Hepatocyte (in vitro differentiated cells): Measurements from ENCODE around the gene TLCD3B. TPM values are rescaled to one million over a fixed set of nuclear protein-coding genes. Genes with fewer than 3 reads are reported as not detected.

Experiments used
- DNase-seq: peaks from one replicate; pipeline ENCODE4 v3.0.0-alpha.2; 2016; ENCODE audit warnings: low spot score
- H2AFZ ChIP-seq: fragments of 200-600 bp; sonication (generic); 2 replicates; pipeline ENCODE4 v1.6.0; 2016; ENCODE audit warnings: antibody characterized with exemption, mild to moderate bottlenecking
- H3K27ac ChIP-seq: fragments of 200-600 bp; sonication (generic); 2 replicates; pipeline ENCODE4 v1.5.1; 2016; ENCODE audit warnings: mild to moderate bottlenecking
- H3K27me3 ChIP-seq: fragments of 200-600 bp; sonication (generic); 2 replicates; pipeline ENCODE4 v1.6.1; 2016
- H3K36me3 ChIP-seq: fragments of 200-600 bp; sonication (generic); replicated peaks from 2 replicates; pipeline ENCODE4 v1.5.1; 2016; ENCODE audit warnings: low read depth; ENCODE audit not compliant: insufficient read depth
- H3K4me1 ChIP-seq: fragments of 200-600 bp; sonication (generic); 2 replicates; pipeline ENCODE4 v1.5.1; 2016; ENCODE audit warnings: mild to moderate bottlenecking, moderate library complexity; ENCODE audit not compliant: insufficient read depth
- H3K4me2 ChIP-seq: fragments of 200-600 bp; sonication (generic); 2 replicates; pipeline ENCODE4 v1.6.0; 2016
- H3K4me3 ChIP-seq: fragments of 200-600 bp; sonication (generic); 2 replicates; pipeline ENCODE4 v1.5.1; 2016; ENCODE audit warnings: mild to moderate bottlenecking
- H3K79me2 ChIP-seq: fragments of 200-600 bp; sonication (generic); 2 replicates; pipeline ENCODE4 v1.6.0; 2017; ENCODE audit warnings: mild to moderate bottlenecking
- H3K9me2 ChIP-seq: fragments of 200-600 bp; sonication (generic); replicated peaks from 2 replicates; pipeline ENCODE4 v1.6.0; 2017; ENCODE audit warnings: mild to moderate bottlenecking; ENCODE audit not compliant: insufficient read depth
- H3K9me3 ChIP-seq: fragments of 200-600 bp; sonication (generic); 2 replicates; pipeline ENCODE4 v1.5.1; 2016; ENCODE audit warnings: low read depth, mild to moderate bottlenecking
- H4K20me1 ChIP-seq: fragments of 200-600 bp; sonication (generic); 2 replicates; pipeline ENCODE4 v1.6.0; 2016; ENCODE audit warnings: mild to moderate bottlenecking; ENCODE audit not compliant: insufficient read depth, poor library complexity, severe bottlenecking
- EZH2 ChIP-seq: fragments of 200-600 bp; sonication (generic); IDR thresholded peaks from 2 replicates; pipeline ENCODE4 v1.6.1; 2016; ENCODE audit warnings: antibody characterized with exemption, mild to moderate bottlenecking, borderline replicate concordance
- EZH2phosphoT487 ChIP-seq: fragments of 200-600 bp; sonication (generic); IDR thresholded peaks from one replicate; pipeline ENCODE4 v1.6.1; 2018; ENCODE audit warnings: antibody characterized with exemption, mild to moderate bottlenecking, low read depth, moderate library complexity; ENCODE audit not compliant: unreplicated experiment, severe bottlenecking
- WGBS: methylation state at CpG from one replicate; pipeline ENCODE4 v1.1.6; 2016; ENCODE audit warnings: low lambda C conversion rate; ENCODE audit errors: missing lambda C conversion rate; 5-methylcytosine and 5-hydroxymethylcytosine counted together
- polyA plus RNA-seq: library from polyadenylated mRNA; unstranded; fragments of >200 nt; fragmentation: Nextera tagmentation; extraction: Ambion mirVana; gene quantifications from 2 replicates; pipeline ENCODE4 v1.2.1, GENCODE V29; 2016
- total RNA-seq: library from RNA; depleted of rRNA; stranded (reverse); fragments of >200 nt; gene quantifications from 2 replicates; pipeline ENCODE4 v1.2.3, GENCODE V29; 2014
- TF ChIP-seq, protein P1 (sequence below): fragments of 200-600 bp; sonication (generic); IDR thresholded peaks from 2 replicates; pipeline ENCODE4 v1.5.1; 2016; ENCODE audit warnings: antibody characterized with exemption, mild to moderate bottlenecking; ENCODE audit not compliant: poor library complexity

The TLCD3B gene
- total and polyA plus RNA-seq, 2 experiments from 2014 or later, result not detected

- TF ChIP-seq EZH2 (no peak), EZH2phosphoT487 (no peak)
- TF ChIP-seq, protein P1, sequence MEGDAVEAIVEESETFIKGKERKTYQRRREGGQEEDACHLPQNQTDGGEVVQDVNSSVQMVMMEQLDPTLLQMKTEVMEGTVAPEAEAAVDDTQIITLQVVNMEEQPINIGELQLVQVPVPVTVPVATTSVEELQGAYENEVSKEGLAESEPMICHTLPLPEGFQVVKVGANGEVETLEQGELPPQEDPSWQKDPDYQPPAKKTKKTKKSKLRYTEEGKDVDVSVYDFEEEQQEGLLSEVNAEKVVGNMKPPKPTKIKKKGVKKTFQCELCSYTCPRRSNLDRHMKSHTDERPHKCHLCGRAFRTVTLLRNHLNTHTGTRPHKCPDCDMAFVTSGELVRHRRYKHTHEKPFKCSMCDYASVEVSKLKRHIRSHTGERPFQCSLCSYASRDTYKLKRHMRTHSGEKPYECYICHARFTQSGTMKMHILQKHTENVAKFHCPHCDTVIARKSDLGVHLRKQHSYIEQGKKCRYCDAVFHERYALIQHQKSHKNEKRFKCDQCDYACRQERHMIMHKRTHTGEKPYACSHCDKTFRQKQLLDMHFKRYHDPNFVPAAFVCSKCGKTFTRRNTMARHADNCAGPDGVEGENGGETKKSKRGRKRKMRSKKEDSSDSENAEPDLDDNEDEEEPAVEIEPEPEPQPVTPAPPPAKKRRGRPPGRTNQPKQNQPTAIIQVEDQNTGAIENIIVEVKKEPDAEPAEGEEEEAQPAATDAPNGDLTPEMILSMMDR, result peak; percentile 40
- Histone ChIP-seq H3K4me1 (peaks cover 6% of the 10 kb centered on the region), H3K9me2 (no peaks in the 10 kb centered on the region), H3K4me2 (no peak overlapping the region), H3K79me2 (no peaks in the 10 kb centered on the region), H3K4me3 (no peak overlapping the region), H3K36me3 (no peaks in the 10 kb centered on the region), H2AFZ (no peak overlapping the region), H3K9me3 (no peaks in the 10 kb centered on the region), H3K27me3 (no peaks in the 10 kb centered on the region), H3K27ac (no peak overlapping the region), H4K20me1 (no peaks in the 10 kb centered on the region)
- no peak for DNase-seq
- WGBS, result 31% methylated on average over 10 of the region's 10 CpGs
Measured at GRCh38 chr16:30054959-30055553, 24.0 kb upstream of the TLCD3B start.

DNA sequence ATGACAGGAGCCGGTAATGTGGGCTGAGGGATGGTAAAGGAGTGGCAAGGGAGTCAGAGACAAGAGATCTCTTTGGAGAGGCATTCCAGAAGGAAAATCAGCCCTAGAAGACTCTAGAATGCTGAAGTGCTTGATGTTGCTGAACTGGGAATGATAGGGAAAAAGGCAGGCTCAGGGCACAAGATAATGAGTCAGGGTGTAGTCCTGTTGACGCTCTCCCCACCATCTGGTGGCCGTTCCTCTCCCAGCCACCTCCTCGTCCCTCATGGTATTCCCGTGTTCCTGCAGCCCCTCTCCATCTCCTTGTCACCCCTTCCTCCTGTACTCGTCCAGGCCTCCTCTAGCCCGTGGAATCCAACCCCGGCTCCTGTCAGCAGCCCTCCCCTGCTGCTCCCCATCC, 23.4 kb upstream of the TLCD3B start:
- Histone ChIP-seq H2AFZ (no peak overlapping the region), H3K9me3 (no peaks in the 10 kb centered on the region), H3K9me2 (no peaks in the 10 kb centered on the region), H3K4me1 (peaks cover 6% of the 10 kb centered on the region), H3K4me3 (no peak overlapping the region), H3K4me2 (peak overlapping the region; percentile 87), H3K36me3 (no peaks in the 10 kb centered on the region), H3K27me3 (no peaks in the 10 kb centered on the region), H4K20me1 (no peaks in the 10 kb centered on the region), H3K27ac (no peak overlapping the region), H3K79me2 (no peaks in the 10 kb centered on the region)
- DNase-seq, result no peak
- WGBS, result 73% methylated on average over 8 of the region's 8 CpGs
- TF ChIP-seq EZH2 (no peak), EZH2phosphoT487 (no peak)
- TF ChIP-seq, protein P1, result no peak

- TF ChIP-seq EZH2phosphoT487 (no peak), EZH2 (no peak)
- TF ChIP-seq, protein P1, result no peak
- Histone ChIP-seq H3K27ac (peak overlapping the region; percentile 18), H4K20me1 (no peaks in the 10 kb centered on the region), H3K4me1 (peaks cover 6% of the 10 kb centered on the region), H3K27me3 (no peaks in the 10 kb centered on the region), H3K79me2 (no peaks in the 10 kb centered on the region), H3K9me2 (no peaks in the 10 kb centered on the region), H3K36me3 (no peaks in the 10 kb centered on the region), H3K4me2 (peak overlapping the region; percentile 87), H3K4me3 (peak overlapping the region; percentile 79), H2AFZ (peak overlapping the region; percentile 36), H3K9me3 (no peaks in the 10 kb centered on the region)
- no peak for DNase-seq
- WGBS, result 13% methylated on average over 17 of the region's 19 CpGs
Measured at GRCh38 chr16:30053376-30054015, 22.4 kb upstream of the TLCD3B start.
